HL-60/S4 (cell line): ENCODE measurements around the gene PITPNB.

Source experiments
- in situ Hi-C: fragments of 300-500 bp; cut with MboI; formaldehyde crosslinking; loops from 2 replicates; pipeline ENCODE4 v1.14.3; 2022; ENCODE audit warnings: low sequenced_read_pairs

Gene PITPNB

DNA sequence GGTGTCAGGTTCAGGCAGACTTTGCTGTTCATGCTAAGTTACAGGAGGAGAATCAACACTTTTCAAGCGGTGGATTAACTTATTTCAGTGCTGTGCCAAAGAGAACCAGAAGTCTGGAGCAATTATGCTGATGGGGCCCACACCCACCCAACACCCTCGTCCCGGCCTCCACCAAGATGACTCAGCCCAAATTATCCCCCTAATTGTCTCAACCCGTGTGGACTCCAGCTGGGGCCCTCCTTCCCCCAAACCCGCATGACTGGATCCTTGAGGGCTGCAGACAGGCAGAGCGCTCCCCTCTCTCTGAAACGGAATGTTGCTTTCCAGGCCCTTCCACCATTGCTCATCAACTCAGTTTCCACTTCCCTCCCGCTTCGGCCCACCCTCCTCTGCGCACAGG is 82.9 kb downstream of the PITPNB start:
- in situ Hi-C loops: no loop called here

DNA sequence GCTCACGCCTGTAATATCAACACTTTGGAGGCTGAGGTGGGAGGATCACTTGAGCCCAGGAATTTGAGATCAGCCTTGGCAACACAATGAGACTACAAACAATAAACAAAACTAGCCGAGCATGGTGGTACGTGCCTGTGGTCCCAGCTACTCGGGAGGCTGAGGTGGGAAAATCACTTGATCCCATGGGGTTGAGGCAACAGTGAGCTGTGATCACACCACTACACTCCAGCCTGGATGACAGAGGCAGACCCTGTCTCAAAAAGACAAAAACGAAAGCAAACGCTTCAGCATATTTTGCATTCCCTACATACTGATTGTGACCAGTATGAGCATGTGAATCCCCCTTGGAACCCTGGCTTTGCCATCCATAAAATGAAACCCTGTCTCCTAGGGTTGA is 83.6 kb downstream of the PITPNB start:
- in situ Hi-C loops: no loop called here

DNA sequence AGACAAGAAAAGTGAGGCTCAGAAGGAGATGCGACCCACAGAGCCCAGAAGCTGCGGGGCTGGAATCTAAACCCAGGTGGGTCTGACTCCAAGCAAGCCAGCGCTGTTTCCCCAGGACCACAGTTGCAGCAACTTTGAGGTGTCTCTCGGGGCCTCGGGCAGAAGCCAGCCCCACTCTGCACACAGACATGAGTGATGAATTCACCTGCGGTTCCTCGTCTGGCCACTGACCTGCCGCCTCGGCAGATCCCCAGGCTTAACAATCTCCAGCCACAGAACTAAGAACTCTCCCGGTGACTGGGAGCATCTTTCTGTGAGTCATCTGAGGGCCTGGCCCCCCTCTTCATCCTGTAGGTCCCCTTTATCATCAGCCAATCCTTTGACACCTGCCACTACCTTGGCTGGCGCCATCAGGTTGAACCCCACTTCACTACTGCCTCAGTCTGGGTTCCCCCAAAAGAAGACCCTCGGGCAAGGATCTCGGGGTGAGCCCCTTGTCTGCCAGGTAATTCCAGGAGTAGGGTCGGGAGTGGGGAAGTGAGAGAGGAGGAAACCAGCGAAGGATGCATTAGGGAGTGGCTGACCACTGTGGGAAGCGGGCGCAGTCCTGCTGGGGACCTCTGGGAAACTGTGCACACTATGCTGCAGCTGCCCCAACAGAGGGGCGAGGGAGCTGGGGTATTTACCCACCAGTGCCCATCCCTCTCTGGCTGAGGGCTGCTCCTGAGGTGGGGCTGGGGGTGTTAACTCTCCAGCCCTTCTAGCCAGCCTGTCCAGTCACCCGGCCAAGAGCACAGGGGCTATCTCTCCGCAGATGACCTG is 84.5 kb downstream of the PITPNB start:
- in situ Hi-C loops: no loop called here

DNA sequence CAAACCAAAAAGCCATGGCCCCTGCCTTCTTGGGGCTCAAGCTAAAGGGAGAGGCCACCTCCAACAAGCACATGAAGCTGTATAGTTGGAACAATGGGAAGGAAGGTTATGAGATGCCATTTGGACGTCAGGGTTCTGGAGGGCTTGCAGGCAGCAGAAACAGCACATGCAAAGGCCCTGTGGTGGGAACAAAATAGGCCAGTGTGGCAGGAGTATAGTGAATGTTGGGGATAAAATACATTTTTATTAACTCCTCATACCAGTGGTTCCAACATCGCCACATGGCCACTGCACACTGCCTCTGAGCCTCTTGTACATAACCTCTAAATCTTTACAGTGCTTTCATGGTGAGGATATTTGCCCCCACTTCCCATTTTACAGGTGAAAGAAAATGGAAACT is 85.3 kb downstream of the PITPNB start:
- in situ Hi-C loops: no loop called here

DNA sequence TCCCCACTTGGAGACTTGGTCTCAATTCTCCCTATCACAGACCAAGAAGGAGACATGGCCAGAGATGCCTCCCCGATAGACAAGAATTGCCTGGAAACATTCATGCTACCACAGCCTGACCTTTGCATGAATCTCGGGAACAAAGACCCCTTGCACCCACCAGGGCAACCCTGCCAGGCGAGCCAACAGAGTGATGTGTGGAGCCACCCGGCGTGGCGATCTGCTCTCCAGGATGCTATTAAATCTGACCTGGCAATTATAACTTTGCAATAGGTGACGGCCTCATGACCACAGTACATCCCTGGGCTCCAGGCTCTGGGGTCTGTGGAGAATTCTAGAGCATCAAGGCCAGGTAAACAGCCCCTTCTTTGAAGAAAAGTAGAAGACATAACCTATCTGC is 86.5 kb downstream of the PITPNB start:
- in situ Hi-C loops: no loop called here

DNA sequence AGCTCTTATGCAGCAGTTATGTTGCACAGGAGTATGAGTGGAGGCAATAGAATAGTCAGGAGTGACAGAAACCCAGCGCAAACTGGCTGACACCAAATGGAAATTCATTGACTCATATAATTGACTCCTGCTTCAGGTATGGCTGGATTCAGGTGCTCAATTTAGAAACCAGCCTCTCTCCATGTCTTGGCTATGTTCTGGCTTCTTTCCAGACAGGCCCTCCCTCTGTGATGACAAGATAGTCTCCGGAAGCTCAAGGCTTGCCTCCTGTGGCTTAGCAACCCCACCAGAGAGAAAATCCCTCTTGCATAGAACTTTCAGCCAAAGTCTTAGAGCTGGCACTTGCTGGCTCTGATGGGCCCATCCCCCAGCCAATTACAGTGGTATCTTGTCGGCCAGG is 89.4 kb downstream of the PITPNB start:
- in situ Hi-C loops: no loop called here

DNA sequence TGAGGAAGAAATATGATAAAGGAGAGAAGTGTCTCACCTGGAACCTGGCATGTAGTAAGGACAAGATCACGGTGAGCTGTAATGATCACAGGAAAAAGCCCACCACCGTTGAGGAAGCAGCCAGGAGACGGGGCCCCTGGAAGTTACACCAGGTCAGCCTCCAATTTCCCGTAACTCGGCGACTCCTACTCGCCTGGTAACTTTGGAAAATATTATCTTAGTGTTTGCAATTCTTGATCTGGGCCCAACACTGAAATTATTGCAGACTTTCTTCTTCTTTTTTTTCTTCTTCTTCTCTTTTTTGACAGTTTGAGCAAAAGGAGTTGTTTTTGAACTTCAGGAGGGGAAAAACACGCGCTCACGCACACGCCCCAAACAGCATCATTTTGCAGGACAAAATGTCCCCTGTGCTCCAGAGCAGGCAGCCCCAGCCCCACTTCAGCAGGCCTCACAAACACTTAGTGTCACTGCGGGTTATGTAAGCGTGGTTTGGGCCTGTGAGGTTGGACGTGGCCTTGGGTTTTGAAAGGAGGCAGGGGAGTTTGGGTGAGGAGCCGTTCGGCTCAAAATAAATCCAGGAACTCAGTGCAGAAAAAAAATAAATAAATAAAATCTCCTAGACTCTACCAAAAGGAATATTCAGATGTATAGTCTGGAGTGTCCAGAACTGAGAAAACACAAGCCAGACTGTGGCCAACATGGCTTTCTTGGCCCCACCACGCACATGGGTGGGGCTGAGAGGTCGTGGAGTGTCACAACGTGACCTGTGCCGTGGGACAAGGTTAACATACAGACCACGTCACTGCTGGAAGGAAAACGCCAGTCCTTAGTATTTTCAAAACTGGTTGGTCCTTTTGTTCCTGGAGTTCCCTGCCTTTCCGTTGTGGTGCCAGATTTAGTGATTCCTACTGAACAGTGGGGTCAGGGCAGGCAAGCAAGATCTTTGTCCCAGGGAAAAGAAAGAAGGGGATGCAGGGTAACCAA is 91.2 kb downstream of the PITPNB start:
- in situ Hi-C loops: no loop called here

DNA sequence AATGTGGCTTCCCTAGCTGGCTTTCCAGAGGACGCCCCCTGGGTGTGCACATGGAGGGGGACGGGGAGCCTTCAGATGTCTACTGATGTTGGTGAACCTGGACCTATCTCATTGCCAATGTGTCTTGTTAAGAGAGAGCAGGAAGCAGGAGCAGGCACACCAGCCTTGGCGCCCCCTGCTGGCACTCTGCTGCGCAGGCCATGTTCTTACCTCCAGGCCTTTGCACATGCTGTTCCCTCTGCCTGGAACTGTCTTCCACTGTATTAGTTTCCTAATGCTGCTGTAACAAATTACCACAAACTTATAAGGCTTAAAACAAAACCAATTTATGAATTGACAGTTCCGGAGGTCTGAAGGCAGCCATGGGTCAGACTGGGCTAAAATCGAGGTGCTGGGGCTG is 93.9 kb downstream of the PITPNB start:
- in situ Hi-C loops: no loop called here

DNA sequence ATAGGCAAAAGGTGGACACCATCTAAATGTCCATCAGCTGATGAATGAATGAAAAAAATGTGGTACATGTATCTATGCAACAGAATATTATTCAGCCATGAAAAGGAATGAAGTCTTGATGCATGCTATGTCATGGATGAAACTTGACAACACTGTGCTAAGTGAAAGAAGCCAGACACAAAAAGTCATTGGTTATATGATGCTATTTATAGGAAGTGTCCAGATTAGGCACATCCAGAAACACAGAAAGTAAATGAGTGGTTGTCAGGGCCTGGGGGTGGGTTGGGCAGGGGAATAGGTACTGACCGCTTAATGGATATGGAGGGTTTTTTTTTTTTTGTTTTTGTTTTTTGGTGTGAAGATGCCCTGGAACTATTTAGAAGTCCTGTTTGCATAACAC is 95.8 kb downstream of the PITPNB start:
- in situ Hi-C loops: no loop called here

DNA sequence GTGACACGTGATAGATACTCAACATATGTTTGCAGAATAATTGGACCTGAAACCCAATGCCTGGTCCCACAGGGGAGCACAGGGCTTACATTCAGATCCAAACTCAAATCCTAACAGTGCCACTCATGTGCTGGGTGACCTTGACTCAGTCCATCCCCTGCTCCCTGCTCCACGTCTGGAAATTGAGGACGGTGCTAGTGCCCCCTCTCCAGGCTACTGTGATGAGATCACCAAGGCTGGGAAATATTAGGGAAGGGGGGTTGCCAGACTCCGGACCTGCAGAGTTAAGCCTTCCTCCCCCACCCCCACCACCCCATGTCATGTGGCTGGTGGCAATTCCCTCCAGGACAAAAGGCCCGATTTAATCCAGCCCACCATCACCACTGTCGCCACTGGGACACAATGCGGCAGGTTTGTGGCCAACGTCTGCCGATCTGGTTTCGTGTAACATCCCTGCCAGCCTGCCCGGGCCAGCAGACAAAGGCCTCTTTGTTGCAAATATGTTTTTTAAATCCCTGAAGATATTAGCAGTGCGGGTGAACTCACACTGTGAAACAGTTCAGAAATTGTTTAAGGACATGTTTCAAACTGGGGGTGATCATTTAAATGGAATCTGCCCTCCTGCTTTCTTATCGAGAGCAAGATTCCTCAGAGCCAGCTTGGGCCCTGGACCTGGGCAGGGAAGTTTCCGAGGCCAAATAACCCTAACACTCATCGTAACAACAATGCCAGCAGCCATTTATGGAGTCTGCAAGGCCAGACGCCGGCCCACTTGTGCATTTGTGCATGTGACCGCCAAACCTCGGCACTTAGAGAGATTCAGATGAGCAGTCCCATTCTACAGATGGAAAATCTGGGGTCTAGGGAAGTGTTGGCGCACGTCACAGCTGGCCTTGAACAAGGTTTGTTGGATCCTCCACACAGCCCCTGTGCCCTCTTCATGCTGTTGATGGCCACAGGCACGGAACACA is 97.9 kb downstream of the PITPNB start:
- in situ Hi-C loops: no loop called here

DNA sequence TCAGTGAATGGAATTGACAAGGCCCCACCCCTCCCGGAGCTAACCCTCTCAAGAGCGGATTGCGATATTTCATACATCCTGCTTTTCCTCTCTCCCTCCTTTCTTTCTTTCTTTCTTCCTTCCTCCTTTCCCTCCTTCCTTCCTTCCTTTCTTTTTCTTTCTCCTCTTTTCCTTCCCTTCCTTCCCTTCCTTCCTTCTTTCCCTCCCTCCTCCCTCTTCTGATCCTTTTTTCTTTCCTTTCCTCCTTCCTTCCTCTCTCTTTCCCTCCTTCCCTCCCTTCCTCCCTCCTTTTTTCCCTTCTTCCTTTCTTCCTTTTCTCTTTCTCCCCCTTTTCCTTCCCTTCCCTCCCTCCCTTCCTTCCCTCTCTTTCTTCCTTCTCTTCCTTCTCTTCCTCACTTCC is 102.5 kb downstream of the PITPNB start:
- in situ Hi-C loops: no loop called here

DNA sequence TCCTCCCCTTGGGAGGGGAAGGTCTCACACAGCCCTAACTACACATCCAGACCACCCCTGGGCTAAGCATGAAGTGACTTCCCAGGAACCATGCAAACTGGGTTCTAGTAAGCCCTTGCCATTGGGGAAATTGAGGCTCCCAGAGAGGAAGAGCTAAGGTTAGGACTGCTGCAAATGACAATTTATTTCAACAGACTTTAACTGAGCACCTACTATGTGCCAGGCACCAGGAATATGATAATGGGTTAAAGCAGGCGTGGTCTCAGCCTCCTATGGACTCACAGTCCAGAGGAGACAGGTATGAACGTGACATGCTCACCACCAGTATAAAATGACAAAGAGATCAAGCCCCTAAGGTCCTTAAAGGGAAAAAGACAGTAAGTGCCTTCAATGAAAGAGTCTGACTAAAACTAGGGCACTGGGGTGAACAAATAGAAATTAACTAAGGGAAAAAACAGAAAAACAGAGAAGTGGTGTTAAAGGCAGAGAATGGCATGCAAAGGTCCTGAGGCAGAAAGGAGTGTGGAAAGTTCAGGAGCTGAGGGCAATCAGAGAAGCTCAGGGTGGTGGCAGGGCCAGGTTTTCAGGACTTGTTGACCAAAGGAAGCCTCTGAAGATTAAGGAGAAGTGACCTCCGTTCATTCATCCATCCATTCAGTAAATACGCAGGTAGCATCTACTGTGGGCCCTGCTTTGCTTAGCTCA is 103.1 kb downstream of the PITPNB start:
- in situ Hi-C loops: no loop called here

DNA sequence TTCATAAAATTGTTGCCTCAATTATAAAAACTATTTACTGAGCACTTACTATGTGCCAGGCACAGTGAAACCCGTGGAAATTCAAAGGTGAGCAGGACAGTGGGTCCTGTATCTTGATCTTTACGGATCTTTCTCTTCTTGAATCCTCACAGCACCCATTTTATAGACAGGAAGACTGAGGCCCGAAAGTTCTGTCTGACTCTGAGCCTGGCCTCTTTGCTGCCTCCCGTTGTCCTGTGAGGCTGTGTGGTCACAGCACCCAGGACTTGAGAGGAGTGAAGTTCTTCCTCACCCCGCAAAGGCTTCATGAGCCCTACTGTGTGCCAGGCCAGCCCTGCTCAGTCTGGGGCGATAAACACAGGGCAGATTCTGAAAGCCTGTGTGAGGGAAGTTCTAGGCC is 104.1 kb downstream of the PITPNB start:
- in situ Hi-C loops: no loop called here

DNA sequence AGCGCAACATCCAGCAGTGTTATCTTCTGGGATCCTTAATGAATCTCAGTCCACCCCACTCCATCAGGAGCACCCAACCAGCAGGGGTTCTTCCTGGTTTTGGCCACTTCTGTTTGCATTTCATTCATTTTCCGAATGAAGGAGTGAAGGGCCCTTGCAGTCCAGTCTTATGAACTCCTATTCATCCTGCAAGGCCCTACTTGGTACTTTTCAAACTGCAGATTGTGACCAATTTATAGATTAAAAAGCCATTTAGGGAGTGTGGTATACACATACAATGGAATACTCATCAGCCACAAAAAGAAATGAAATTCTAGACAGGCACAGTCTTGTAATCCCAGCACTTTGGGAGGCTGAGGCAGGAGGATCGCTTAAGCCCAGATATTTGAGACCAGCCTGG is 107.3 kb downstream of the PITPNB start:
- in situ Hi-C loops: no loop called here

DNA sequence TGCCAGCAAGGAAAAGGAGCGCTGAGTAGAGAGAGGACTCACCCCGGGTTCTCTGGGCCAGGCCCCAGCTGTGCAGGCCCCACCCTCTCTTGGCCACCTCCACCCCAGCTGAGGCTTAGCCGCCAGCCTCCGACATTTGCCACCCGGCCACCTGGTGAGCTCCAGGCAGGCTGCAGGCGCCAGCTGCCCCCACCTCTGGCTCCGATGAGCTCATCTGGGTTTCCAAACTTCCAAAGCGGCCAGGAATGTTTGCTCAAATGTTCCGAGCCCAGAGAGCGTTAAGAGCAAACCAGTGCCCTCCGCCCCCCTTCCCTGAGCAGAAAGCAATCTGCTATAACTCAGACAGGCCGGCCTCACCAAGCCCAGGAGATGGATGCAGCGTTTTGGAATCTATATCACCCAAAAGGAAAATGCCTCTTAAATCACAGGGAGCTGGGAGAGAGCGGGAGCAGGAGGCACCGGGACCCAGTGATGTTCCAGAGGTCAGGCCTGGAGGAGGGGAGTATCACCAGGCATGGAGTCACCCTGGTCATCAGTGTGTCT is 108.4 kb downstream of the PITPNB start:
- in situ Hi-C loops: no loop called here

DNA sequence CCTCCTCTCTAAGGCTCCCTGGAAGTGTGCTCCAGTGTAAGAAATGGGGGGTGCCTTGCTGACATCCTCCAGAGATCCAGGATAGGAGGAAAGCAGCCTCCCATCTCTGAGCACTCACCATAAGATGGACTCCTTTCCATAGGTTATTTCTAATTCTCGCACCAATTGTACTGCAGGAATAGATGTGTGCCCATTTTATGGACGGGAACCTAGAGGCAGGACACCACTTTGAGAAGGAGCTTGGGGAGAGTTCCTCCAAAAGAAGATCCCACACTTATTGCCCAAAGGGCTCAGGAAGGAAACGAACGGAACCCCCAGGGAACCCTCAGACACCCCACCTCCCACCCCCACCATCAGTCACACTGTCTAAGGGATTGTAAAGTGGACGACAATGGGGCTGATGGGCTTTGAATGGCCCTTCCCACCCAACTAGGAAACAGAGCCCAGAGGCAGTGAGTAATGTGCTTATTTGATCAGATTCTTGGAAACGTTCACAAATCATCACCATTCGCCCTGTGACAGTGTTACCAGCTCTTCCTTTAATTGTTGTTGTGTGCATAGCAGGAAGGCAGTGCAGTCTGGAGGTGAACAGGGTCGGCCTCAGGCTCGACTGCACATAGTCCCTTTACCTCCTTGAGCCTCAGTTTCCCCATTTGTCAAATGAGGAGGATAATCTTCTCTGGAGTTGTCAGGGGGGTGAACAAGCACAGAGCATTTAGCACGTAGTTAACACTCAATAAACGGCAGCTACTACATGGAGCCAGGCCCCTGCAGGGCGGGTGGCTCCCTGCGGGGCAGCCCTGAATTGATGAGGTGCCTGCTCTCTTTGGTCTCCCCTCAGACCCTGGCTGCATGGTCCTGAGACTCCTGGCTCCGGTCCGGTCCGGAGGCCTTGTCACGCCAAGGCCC is 109.1 kb downstream of the PITPNB start:
- in situ Hi-C loops: no loop called here

DNA sequence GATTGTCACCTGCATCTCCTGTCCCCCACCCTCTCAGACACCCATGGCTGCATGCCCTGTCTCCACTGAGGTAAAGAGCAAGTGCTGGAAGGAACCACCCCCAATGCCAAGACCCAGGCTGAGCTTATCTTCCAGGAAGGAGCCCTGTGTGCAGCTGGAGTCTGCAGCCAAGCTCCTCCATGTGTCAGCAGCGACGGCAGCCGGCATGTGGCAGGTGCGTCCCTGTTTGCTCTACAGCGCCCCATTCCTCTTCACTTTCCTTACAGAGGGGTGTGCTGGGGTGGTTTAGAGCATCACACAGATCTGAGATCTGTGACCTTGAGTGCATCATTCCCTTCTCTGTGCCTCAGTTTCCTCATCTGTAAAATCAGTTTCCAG is 109.8 kb downstream of the PITPNB start:
- in situ Hi-C loops: no loop called here

DNA sequence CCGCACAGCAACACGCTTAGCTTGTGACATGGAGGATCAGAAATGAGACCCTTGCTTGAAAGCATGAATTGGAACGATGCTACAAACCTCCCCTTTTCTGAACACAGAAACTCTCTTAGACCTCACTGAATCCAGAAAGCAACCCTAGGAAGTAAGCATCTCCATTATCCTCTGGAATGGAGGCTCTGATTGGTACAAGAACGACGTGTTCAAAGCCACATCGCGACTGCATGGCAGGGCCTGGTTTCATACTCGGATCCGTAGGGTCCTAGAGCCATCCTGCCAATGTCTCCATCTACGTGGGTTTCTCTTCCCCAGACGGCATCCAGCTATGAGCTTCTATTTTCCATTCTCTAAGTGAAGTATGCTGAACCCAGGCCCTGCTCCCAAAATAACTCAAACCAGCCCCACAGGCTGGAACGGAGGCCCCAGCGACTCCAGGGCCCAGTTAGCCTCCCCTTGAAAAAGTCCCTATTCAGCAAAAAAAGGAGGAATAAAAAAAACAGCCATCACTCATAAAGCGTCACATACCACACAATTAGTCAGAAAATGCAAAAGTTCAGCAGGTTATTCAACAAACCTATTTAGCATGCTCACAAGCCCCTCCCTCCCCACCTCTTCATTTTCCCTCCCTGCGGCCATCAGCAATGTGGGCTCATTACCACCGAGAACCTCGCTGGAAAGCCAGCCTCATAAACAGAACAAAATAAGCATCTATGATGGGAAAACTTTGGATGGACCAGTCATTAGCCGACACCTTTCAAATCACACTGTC is 110.4 kb downstream of the PITPNB start:
- in situ Hi-C loops: no loop called here
